Effector CD8-positive, alpha-beta T cell (primary cell): ENCODE results near the gene LRMDA.

Experiments
- DNase-seq: peaks from one replicate; lab custom pipeline; 2025; lab: John Stamatoyannopoulos, UW

Gene LRMDA

DNA sequence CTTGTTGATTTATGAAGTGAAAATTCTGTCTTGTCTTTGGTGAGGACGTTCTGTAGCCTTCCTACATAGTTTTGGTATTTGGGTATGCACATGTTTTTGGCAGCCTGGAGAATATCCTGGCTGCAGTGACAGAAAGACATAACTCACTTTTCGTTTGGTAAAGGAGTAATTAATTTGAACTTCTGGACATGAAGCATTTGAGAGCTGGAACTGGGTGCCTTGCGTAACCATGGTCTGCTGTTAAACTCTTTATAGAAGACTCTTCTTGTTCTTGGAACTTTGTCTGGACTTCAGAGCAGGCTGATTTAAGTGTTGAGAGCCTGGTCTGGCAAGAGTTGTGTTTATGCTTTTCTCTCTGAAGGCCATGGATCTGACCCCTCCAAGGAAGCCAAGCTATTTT lies 231.3 kb downstream of the LRMDA start:
- DNase-seq = no peak

GRCh38 chr10:75663947-75664664 lies 232.7 kb downstream of the LRMDA start:
- no peak for DNase-seq

DNA sequence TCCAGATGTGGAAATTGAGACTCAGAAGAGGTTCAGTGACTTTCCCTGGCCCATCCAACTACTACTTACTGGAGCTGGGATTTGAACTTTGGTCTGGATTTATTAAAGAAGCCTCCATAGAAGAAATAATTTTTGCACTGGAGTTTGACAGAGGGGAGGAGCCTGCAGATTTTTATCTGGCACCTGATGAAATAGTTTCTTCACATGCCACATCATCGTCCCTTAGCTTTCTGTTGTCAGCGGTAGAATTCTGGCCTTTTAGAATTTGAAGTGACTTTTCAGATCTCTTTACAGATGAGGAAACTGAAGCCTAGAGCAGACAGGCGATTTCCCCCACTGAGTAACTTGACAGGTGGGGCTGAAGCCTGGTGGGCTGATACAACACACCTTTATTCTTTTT lies 233.5 kb downstream of the LRMDA start:
- DNase-seq = no peak

DNA sequence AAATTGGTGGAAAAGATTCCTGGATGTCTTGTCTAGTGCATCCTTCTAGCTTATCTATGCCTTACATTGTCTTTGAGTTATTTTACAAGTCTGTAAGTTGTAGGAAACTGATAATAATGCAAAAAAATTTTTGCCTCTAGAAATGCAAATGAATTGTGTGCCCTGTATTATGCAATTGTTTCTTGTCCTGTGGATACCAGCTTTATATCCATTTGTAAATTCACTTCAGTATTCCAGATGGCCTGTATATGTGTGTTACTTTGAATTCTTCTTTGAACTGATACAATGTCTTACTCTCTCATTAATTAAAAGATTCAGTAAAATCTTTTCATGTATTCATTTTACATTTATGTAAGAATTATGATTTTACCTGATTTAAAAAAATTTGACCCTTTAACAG lies 234.3 kb downstream of the LRMDA start:
- DNase-seq = no peak

- DNase-seq = no peak
Observed at GRCh38 chr10:75672111-75672671, 240.8 kb downstream of the LRMDA start.

DNA sequence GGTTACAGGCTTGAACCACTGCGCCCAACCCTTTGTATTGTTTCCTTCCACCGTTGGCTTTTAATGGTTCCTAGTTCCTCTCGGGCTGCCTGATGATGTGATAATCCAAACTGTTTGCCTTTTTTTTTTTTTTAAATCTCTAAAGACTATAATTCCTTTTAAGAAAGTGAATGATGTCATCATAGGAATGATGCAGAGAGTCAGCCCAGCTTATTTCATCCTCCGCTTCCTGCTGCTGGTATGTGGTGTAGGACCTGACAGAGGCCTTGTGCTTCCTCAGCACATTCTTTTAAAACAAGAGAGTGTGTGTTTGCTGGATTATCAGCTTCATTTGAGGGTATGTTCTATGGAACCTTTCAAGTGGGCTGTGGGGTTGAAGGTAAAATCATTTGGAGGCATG lies 241.4 kb downstream of the LRMDA start:
- DNase-seq = no peak

GRCh38 chr10:75677541-75677940 lies 246.1 kb downstream of the LRMDA start:
- no peak for DNase-seq

DNA sequence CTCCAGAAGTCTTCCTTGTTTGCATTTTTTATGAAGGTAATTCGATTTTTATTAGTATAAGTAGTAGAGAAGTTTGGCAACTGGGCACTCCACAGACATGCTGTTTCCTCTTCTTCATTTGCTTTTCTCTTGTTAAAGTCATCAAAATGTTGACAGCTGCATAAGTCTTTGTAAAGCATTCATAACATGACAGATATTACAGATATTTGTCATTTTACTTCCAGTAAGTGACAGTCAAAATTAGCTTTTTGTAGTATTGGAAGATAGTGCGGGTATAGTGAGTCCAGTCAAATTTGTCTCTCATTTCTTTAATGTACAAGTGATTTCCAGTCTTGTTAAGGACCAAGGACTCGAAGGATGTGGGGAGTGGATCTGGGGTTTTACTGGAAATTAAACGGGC lies 247.1 kb downstream of the LRMDA start:
- no peak for DNase-seq

- no peak for DNase-seq
Observed at GRCh38 chr10:75679536-75679935, 248.1 kb downstream of the LRMDA start.

DNA sequence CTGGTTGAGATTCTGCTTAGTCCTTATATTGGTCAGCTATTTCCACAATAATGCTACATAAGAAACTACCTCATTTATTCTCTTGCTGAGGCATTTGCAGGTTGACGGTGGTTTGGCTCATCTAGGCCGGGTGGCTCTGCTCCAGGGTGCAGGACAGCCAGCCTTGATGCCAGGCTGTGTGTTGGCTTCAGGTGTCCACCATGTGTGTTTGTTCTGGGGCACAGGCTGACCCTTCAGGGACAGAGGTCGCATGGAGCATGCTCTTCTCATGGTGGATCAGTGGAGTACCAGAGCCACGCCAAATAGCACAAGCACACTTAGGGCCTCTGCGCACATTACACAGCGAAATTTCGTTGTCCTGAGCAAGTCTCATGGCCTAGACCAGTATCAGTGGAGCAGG lies 249.9 kb downstream of the LRMDA start:
- DNase-seq = no peak

DNA sequence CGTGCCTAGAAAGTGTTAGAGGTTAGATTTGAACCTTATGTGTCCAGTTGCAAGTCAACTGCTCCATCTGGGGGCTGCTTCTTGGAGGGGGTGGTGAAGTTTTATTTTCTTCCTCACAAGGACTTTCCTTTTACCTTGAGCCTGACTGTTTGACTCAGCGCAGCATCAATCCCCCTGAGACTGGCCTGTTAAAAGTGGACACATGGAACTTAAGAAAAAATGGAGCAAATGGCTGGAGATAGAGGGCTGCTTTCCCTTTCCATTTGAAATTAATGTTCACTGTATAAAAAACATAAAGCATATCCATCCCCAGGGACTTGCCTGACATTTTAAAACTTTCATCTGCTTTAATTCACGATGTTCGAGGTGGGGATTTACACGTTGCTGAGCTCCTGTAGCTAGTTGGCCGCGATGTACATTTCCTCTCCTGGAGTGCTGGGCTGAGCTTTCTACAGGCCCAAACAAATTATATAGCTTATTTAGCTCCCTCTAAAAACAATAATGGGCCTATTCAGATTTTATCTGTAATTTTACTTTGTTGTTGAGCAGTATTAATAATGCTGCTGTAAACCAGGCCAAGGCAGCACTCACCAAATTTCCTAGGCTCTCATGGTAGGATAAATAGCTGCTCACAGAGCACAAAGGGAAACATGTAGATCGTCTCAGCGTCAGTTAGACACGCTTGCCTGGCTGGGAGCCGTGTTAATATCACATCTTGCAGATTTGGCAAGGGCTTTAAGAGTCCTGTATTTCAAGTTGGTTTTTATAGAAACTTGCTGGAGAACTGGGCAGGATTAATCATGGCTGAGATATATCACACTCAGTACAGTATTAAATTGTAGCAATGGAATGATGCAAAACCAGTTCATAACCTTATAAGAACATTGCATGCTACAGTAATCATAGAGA lies 251.5 kb downstream of the LRMDA start:
- no peak for DNase-seq

DNA sequence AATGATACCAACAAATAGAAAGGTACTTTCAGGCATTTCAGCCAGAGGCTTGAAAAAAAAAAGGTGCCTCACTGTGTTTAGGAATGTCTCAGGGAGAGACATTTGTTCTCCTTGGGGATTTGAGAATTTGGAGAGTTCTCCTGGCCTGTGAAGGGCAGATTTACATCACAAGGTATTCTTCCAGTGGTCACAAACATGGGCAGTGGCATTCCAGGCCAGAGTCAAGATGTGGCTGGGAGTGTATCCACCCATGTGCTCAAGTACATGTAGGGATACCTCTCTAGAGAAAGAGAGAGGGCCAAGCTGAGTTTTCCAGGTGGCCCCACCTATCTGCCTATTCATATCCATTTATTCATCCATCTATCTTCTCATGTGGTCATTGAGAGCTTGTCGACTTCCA lies 253.8 kb downstream of the LRMDA start:
- no peak for DNase-seq

DNA sequence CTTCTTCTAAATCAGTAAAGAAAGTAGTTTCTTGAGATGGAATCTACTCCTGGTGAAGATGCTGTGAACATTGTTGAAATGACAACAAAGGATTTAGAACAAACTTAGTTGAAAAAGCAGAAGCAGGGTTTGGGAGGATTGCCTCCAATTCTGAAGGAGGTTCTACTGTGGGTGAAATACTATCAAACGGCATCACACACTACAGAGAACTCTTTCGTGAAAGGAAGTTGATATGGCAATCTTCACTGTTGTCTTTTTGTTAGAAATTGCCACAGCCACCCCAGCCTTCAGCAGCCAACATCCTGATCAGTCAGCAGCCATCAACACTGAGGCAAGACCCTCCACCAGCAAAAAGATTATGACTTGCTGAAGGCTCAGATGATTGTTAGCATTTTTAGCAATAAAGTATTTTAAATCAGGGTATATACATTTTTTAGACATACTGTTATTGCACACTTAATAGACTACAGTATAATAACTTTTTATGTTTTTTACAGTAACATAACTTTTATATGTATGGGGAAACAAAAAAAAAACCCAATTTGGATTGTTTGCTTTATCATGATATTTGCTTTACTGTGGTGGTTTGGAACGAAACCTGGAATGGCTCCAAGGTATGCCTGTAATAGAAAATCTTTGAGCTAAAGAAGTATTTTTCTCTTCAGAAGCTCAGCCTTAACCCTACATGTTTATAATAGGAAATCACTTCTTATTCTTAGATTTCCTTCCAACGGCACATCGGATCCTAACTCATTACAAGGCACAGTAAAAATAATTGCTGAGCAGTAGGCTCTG lies 257.3 kb downstream of the LRMDA start:
- no peak for DNase-seq

- no peak for DNase-seq
Observed at GRCh38 chr10:75693489-75693888, 262.1 kb downstream of the LRMDA start.

- DNase-seq = no peak
Observed at GRCh38 chr10:75694269-75694668, 262.8 kb downstream of the LRMDA start.

- DNase-seq = no peak
Observed at GRCh38 chr10:75694790-75695189, 263.4 kb downstream of the LRMDA start.

DNA sequence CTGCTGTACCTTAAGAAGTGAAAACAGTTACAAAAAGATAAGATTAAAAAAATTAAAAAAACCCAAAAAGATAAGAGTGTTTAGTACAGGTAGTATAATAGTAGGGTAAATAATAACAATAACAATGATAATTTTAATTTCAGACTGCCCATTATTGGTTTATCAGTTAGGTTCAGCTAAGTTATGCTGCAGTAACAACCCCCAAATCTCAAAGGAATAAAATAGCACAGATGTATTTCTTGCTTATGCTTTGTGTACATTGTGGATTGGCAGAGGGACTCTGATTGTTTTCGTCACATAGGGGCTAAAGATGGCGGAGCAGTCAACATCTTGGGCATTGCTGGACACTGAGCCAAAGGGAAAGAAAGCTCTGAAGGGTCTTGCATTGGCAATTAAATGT lies 264.6 kb downstream of the LRMDA start:
- no peak for DNase-seq

- no peak for DNase-seq
Observed at GRCh38 chr10:75696536-75696935, 265.1 kb downstream of the LRMDA start.

DNA sequence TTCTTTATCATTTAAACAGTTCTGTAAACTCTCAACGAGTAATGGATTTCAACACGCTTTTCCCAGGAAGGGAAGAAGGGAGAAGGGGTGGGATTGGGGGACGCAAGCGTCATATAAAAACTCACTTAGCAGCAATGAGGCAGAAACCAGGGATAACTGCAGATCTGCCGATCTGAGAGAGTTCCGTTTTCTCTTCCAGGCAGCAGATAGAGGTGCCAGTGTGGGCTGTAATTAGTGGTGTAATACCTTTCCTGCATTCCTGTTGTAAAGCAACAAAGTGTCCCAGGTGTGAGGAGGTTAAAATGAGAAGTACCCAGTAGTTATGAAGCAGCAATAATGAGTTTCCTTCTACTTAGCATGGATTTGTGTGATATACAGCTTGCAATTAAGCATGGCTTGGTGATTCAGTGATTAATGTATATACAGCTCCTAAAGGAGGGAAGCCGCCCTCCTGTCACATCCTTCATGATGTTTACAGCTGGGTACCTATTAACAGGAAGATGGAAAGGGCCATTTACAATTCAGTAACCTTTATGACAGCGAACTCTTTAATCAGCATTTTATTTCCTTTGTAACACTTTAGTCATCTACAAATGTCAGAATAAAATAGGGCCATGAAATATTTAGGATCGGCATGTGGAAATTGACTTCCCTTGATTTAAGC lies 271.9 kb downstream of the LRMDA start:
- no peak for DNase-seq

GRCh38 chr10:75705426-75705825 lies 274.0 kb downstream of the LRMDA start:
- no peak for DNase-seq

DNA sequence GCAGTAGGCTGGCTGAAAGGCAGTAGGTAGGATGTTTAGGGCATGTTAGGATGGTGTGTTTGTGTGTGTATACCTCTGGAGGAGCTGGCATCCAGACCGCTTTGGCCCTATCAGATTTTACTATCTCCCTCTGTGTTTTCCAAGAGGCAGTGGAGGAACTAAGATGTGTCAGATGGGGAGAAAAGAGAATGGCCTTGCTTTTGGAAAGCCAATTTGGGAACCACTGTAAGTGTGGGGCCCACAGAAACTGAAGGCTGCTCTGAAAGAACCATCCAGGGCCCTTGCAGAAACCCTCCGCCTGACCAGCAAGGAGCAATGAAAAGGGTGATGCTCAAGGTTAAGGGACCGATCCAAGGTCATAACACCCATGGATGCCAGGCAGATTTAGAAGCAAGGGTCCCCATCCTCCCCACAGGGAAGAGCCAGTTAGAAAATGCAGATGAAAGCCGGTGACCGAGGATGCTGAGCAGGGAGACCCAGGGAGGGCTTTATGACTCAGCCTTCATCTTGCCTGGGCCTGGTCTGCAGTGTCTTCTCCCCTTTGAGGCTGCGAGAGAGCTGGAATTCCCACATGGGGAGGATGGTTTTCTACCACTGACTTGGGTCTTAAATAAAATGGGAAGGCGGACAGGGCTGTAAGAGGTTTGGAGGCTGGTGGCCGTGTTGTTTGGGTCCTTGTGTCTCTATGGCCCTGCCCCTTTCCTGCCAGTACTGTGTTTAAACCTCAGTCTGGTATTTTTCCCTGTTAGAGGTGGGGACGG lies 275.8 kb downstream of the LRMDA start:
- DNase-seq = no peak
